ENCODE data around the gene PSD. TPM values are rescaled to one million over a fixed set of nuclear protein-coding genes. Genes with fewer than 3 reads are reported as not detected.

The PSD gene
- total RNA-seq, 1 donor from 2014 or later, result 0.60 TPM

DNA sequence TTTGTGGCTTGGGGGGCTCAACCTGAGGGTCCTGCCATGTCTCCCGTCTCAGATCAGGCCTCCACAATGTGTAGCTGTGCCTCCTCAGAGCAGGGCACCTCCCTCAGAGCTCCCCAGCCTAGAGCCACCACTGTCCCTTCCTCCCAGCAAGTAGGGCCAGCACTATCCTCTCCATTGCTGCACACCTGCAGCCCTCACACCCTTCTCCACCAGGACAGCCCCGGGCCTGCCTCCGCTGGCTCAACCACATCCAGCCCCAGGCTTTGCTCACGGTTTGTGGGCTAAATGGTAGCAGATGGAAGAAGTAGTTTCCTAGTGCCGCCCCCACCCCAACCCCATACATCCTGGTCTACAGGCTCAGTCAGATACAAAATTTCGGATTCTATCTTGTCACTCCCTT lies 13.0 kb downstream of the PSD start:
- no peak for DNase-seq (ENCODE audit: low read depth in 2 of 2)

DNA sequence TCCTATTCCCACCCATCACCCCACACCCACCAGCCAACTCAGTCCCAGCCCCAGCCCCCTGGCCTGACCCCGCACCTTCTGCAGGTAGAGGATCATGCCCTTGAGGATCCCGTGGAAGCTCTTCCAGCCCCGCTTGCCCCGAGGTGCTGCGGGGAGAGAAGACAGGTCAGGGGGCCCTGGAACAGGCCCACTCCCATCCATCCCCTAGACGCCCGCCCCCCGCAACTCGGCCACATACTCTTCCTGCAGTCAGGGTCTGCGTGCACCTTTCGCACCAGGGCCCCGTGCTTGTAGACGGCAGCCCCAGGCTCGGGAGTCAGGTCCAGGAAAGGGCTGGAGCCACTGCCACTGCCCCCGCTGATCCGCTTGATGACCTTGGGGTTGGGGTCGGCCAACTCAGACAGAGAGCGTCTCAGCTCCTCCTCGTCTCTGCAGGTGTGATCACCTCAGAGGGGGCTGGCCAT lies 13.4 kb downstream of the PSD start:
- DNase-seq (ENCODE audit: low read depth in 2 of 2), result no peak

DNA sequence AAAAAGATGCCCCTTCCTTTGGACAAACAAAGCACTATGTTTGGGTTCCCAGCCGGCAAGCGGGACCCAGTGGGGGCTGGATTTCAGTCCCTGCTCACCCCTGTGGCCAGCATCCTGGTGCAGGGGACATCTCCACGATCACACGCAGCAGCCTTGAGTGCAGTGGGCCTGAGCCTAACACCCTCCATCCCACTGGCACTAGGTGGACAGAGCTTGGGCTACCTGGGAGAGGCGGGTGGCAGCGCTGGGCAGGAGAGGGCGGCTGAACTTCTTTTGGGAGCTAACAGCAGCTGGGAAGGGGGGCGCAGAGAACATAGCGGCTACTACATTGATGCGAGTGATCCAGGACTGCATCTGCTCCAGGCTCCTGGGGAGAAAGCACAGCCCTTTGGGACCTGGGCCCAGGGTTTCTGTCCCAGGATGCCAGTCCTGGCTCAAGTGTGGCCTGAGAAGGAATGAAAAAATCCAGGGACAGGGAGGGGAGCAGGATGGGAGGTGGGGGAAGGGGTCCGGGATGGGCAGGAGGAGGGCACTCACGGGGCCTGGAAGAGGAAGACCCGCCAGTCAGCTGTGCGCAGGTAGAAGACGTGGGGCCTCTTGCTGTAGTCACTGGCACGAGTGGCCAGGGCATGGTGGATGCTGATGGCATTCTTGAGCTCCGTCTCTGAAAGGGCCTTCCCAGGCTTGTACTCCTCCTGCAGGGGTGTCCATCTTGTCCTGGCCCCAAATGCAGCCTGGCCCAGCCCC lies 14.1 kb downstream of the PSD start:
- no peak for DNase-seq (ENCODE audit: low read depth in 2 of 2)

DNA sequence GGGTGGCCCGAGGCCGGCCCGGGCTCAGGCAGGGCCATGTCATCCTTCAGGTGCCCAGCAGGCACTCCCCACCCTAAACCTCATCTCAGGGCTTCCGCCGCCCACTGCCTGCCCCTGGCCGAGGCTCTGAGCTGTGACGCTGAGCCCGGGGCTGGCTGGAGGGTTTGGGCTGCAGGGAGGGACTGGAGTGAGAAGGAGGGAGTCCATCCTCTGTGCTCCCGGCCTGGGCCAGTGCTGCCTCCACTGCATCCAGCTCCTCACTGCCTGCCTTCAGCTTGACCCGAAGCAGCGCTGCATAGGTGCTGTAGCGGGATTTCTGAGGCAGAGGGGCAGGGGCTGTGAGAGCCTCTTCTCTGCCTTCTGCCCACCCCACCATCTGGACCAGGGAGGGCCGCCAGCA lies 15.5 kb downstream of the PSD start:
- no peak for DNase-seq (ENCODE audit: low read depth in 2 of 2)

DNA sequence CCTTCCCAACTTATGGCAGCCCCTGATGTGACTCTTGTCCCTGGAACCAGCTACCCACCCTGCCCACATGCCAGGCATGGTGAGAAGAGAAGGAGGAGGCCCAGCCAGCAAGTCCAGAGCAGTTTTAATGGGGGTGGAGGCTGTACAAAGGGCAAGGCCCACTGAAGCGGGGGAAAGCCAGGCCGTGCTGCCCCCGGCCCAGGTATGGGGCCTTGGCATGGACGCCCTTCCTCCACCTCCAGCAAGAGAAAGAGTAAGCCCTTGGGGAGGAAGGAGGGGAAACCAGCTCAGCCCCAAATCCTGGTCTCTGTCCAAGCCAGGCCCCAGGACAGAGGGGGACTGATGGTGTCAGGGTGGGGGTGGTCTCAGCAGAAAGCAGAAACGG lies 16.1 kb downstream of the PSD start:
- DNase-seq (ENCODE audit: low read depth in 2 of 2), result no peak

DNA sequence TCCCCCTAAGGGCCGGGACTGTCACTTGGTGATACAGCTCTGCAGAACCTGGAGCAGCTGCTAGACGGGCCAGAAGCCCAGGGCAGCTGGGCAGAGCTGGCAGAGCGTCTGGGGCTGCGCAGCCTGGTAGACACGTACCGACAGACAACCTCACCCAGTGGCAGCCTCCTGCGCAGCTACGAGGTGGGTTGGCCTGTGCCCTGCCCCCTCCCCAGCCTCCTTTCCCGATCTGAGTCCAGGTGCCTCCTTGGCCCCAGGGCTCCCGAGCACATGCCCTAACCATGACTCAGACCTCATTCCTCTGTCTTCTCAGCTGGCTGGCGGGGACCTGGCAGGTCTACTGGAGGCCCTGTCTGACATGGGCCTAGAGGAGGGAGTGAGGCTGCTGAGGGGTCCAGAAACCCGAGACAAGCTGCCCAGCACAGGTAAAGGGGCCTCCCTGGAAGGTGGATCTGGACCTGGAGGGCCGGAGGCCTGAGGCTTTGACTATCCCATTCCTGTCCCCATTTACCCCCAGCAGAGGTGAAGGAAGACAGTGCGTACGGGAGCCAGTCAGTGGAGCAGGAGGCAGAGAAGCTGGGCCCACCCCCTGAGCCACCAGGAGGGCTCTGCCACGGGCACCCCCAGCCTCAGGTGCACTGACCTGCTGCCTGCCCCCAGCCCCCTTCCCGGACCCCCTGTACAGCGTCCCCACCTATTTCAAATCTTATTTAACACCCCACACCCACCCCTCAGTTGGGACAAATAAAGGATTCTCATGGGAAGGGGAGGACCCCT lies 16.7 kb downstream of the PSD start:
- no peak for DNase-seq (ENCODE audit: low read depth in 2 of 2)

DNA sequence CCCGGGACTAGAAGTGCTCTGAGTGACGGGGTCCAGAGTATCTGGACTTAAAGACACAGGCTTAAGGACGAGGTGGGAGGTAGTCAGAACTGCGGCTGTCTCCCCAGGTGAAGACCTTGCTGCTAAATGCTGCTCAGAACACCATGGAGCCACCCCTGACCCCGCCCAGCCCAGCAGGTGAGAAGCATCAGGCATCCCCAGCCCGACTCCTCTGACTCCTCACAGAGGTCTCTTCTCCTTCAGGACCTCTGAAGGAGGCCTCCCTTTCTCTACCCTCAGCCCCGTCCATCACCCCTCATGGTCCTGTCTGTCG lies 17.3 kb downstream of the PSD start:
- no peak for DNase-seq (ENCODE audit: low read depth in 2 of 2)

DNA sequence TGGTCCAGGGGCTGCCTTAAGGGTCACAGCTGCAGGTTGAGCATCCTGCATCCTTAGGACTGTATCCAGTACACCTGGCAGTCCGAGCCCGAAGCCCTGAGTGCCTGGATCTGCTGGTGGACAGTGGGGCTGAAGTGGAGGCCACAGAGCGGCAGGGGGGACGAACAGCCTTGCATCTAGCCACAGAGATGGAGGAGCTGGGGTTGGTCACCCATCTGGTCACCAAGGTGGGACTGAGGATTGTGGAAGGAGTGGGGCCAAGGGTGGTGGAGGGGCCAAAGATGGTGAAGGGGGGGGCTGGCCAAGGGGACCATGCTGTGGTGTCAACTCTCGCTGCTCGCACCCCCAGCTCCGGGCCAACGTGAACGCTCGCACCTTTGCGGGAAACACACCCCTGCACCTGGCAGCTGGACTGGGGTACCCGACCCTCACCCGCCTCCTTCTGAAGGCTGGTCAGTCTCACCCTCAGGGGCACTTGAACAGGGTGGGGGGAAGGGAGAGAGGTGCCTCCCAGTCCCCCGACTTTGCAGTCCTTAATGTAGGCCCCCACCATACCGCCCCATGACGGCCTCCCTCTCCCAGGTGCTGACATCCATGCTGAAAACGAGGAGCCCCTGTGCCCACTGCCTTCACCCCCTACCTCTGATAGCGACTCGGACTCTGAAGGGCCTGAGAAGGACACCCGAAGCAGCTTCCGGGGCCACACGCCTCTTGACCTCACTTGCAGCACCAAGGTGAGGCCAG lies 17.8 kb downstream of the PSD start:
- no peak for DNase-seq (ENCODE audit: low read depth in 2 of 2)

DNA sequence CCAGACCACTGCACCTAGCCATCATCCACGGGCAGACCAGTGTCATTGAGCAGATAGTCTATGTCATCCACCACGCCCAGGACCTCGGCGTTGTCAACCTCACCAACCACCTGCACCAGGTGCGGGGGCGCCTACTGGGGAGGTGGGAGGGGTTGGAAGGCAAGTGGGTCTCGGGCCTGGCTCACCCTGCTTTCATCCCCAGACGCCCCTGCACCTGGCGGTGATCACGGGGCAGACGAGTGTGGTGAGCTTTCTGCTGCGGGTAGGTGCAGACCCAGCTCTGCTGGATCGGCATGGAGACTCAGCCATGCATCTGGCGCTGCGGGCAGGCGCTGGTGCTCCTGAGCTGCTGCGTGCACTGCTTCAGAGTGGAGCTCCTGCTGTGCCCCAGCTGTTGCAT lies 18.5 kb downstream of the PSD start:
- no peak for DNase-seq (ENCODE audit: low read depth in 2 of 2)

DNA sequence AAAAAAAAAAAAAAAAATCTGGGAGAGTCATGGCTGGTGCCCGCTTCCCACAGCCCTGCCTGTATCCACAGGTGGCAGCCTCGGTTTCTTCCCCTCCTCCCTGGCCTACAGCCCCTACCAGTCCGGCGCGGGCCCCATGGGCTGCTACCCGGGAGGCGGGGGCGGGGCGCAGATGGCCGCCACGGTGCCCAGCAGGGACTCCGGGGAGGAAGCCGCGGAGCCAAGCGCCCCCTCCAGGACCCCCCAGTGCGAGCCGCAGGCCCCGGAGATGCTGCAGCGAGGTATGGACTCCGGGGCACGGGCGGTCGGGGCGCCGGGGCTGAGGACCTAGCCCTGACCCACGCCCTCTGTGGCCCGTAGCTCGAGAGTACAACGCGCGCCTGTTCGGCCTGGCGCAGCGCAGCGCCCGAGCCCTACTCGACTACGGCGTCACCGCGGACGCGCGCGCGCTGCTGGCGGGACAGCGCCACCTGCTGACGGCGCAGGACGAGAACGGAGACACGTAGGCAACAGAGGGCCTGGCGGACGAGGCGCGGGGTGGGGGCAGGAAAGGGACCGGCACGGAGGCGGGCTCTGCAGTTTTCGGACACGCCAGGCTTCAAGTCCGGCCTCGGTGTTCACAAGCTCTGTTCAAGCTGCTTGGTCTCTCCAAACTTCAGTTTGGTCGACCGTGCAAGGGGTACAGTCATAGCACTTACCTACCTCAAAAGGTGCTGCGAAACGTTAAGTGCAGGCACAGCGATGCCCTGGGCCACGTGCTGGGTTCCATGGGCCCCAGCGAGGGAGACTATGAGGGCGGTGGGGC lies 19.2 kb downstream of the PSD start:
- DNase-seq (ENCODE audit: low read depth in 2 of 2), result peak; percentile 87 to 93

DNA sequence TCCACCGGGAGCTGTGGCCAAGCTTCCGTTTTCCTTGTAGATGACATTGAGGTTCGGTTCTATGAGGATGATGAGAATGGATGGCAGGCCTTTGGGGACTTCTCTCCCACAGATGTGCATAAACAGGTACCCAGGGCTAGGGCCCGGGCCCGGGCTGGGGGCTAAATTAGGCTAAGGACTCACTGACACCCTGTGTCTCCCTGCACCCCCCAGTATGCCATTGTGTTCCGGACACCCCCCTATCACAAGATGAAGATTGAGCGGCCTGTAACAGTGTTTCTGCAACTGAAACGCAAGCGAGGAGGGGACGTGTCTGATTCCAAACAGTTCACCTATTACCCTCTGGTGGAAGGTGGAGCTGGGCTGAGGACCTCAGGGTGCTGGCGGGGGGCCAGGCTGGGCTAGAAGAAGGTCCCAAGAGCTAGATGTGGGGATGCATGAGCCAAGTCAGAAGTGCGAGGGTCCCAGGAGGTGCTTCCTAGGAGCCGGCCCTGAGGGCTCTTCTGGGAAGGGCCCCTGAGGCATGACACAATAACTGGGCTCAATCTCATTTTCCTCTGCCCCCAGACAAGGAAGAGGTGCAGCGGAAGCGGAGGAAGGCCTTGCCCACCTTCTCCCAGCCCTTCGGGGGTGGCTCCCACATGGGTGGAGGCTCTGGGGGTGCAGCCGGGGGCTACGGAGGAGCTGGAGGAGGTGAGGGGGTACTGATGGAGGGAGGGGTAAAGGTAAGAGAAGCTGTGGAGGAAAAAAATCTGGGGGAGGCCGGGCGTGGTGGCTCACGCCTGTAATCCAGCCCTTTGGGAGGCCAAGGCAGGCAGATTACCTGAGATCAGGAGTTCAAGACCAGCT lies 20.2 kb downstream of the PSD start:
- no peak for DNase-seq (ENCODE audit: low read depth in 2 of 2)

DNA sequence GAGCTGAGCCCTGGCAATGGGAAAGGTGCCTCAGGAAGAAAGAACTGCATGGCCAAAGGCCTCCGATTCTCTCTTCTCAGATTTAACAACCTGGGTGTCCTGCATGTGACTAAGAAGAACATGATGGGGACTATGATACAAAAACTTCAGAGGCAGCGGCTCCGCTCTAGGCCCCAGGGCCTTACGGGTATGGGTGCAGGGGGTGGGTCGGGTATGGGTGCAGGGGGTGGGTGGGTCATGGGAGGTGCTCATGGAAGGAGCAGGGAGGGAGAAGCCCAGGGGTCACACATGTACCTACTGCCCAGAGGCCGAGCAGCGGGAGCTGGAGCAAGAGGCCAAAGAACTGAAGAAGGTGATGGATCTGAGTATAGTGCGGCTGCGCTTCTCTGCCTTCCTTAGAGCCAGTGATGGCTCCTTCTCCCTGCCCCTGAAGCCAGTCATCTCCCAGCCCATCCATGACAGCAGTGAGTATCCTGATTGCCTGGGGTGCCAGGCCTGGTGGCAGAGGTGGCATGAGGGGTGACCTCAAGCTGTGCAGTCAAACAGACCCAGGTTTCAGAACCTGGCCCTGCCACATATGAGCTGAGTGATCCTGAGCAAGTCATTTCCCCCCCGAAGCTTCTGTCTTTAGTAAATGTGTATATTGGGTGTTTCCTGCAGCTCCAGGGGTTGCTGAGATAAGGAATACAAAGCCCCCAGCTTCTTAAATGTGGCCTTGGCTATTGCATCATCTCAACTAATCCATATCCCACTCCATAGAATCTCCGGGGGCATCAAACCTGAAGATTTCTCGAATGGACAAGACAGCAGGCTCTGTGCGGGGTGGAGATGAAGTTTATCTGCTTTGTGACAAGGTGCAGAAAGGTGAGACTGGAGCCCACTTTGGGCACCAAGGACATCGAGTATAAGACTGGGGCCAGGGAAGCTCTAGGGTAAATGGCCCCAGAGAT lies 21.1 kb downstream of the PSD start:
- no peak for DNase-seq (ENCODE audit: low read depth in 2 of 2)

DNA sequence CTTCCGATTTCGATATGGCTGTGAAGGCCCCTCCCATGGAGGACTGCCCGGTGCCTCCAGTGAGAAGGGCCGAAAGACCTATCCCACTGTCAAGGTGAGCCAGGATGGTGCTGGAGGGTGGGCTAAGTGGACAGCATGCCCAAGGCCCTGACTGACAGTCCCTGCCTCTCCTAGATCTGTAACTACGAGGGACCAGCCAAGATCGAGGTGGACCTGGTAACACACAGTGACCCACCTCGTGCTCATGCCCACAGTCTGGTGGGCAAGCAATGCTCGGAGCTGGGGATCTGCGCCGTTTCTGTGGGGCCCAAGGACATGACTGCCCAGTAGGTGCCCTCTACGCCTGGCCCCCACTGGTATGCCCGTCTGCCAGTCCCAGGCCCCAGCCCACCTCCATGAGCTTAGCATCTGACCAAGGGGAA lies 21.8 kb downstream of the PSD start:
- no peak for DNase-seq (ENCODE audit: low read depth in 2 of 2)

DNA sequence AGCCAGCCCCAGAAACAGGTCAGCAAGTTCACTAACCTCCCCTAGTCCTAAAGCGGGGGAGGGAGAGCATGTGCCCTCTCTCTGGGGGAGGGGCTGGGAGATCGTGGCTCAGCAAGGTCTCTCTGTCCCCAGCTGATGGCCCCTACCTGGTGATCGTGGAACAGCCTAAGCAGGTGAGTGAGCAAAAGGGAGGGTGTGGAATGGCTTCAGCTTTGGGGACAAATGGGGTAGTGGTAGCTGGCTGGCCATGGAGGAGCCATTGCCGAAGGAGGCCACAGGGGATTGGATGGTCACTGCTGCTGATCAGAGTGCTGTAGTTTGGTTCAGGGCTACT lies 22.3 kb downstream of the PSD start:
- no peak for DNase-seq (ENCODE audit: low read depth in 2 of 2)

DNA sequence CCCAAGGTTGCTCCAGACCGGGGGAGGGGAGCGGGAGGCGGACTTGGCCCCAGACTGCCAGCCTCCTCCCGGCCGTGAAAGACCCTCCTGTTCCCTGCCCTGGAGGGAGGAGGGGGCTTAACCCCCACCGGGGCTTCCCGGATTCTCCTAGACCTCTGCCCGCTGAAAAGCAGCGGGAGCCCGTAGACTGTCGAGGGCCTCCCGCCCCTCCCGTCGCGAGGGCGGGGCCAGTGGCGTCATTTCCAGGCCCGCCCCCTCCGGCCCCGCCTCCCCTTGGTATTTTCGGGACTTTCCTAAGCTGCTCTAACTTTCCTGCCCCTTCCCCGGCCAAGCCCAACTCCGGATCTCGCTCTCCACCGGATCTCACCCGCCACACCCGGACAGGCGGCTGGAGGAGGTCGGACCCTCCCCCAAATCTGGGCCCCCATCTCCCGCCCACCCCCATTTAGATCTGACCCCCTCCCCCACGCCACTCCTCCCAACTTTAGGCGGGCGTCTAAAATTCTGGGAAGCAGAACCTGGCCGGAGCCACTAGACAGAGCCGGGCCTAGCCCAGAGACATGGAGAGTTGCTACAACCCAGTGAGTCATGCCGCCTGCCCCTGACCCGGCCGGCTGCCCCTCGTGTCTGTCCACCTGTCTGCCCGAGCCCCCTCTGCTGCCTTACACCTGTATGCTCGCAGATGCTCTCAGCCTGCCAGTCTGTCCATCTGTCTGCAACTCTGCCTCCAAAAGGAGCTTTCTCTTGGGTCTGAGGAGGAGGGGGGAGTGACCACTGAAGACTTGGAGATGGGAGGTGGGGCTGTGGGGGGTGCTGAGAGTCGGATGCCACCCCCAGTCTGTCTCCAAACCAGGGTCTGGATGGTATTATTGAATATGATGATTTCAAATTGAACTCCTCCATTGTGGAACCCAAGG lies 22.9 kb downstream of the PSD start, which contains the start of gene NFKB2:
TSS of gene NFKB2 (plus strand) at position 306 of the 917 bp plus-strand sequence. CDS start at position 561, 255 bp downstream.
- peak; percentile 90 to 93 for DNase-seq (ENCODE audit: low read depth in 2 of 2)

DNA sequence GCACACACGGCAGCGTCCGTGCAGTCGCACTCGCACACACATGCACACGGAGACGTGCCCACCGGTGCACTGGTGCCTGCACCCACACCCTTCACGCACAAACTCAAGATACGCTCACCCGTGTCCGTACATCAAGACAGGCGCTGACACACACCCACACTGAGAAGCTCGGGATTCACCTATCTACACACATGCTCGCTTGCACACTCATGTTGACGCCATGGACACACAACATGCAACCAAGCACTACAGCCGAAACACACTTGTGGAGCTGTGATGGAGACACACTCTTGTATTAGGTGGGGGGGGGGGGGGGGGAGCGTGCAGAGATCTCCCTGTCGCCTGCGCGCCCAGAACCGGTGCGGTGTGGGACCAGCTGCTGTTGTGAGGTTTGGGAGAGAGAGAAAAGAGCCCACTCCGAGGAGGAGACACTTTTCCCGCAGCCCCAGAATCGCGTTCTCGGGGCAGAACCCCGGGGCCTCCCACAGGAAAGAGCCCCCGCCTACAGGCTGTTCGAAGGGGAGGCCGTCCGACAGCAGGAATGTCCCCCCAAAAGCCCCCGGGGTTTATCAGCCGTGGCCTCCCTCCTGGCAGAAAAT lies 23.7 kb downstream of the PSD start:
- peak; percentile 50 to 59 for DNase-seq (ENCODE audit: low read depth in 2 of 2)

DNA sequence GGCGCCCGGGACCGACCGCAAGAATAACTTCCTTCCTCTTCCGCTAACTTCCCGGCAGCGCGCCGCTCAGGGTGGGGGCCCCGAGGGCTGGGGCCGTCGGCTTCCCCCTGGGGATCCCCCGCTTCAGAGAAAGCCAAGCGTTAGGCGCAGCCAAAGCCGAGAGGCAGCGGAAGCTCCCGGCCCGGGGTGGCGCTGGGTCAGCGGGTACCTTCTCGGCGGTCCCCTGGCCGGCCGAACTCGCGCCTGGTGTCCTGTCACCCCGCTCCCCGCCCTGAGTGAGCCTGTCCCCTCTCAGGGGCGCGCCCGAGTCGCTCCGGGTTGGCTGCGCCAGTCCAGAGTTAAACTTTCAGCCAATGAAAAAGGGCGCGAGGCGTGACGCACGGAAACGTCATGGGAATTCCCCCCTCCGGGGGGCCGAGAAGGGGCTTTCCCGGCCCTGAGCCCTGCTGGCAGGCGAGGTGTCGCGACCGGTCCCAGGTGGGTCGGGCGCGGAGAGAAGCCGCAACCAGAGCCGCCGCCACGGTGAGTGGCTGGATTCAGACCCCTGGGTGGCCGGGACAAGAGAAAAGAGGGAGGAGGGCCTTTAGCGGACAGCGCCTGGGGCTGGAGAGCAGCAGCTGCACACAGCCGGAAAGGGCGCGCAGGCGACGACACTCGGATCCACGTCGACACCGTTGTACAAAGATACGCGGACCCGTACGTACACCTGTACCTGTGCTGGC lies 24.3 kb downstream of the PSD start:
- DNase-seq (ENCODE audit: low read depth in 2 of 2), result peak; percentile 94 to 96

All from lung microvascular endothelial cell (primary cell).